Endometrium (tissue), 2 donors: Measurements from ENCODE around the gene COL23A1.

Experiments
- FAIRE-seq: peaks from 2 replicates; lab custom pipeline; 2012; peaks lifted over from hg19 to GRCh38; lab: Jason Lieb, UNC
- donor health status: control.
- donor health status: control.

COL23A1 gene

DNA sequence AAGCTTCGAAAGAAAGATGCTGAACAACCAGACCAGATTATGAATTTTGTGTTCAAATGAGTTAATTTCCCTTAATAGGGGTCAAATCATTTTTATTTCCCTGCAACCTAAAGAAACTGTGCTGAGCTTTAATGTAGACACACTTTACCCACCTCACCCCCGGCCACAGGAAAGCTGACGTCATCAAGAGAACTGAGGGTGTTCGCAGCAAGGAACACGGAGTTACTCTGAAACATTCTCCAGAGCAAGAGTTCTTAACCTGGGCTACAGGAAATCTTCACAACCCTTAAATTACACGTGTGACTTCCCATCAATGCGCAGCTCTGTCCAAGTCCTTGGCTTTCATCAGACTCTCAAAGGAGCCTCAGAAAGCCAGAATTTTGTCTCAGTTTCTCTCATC, 116.3 kb downstream of the COL23A1 start:
- FAIRE-seq, result no peak

DNA sequence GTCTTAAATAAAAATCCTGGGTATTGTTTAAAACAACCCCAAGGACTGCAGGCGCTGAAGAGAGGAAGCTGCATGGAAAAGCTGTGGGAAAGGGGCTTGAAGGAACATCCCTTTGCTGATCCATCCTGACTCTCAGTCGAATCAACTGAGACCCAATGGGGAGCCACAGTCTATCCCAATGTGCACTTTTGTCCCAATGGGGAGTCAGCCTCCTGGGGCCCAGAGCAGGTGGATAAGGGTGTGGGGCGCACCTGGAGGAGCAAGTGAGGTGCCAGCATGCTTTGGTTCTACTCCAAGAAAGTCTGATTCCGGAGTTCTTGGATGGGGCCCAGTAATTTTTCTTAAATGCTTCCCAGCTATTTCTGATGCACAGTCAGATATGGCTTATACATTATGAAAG, 118.1 kb downstream of the COL23A1 start:
- no peak for FAIRE-seq

DNA sequence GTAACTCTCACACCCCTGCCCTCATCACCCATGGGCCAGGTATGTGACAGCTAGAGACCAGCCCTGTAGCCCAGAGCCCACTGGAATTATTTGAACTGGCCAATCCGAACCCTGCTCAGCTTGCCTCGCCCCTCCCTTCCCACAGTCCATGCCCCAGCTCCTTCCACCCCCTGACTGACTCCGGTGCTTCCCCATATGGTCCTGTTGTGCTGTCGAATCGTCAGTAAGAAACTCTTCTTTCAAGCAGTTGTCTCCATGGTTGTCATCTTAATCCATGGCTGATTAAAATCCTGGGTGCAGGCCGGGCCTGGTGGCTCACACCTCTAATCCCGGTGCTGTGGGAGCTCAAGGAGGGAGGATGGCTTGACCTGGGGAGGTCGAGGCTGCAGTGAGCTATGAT, 118.5 kb downstream of the COL23A1 start:
- no peak for FAIRE-seq

DNA sequence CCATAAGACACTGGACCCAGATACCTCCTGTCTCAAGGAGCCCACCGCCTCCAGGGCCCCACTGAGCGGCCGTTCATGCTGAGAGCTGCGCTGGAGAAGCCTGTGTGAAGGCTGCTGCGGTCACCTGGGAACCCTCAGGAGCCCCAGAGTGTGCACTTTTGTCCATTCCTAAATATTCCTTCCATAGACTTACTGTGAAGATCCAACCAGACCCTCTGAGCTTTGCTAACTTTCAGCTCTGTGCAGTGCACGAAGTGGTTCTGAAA, 119.5 kb downstream of the COL23A1 start:
- FAIRE-seq, result no peak

DNA sequence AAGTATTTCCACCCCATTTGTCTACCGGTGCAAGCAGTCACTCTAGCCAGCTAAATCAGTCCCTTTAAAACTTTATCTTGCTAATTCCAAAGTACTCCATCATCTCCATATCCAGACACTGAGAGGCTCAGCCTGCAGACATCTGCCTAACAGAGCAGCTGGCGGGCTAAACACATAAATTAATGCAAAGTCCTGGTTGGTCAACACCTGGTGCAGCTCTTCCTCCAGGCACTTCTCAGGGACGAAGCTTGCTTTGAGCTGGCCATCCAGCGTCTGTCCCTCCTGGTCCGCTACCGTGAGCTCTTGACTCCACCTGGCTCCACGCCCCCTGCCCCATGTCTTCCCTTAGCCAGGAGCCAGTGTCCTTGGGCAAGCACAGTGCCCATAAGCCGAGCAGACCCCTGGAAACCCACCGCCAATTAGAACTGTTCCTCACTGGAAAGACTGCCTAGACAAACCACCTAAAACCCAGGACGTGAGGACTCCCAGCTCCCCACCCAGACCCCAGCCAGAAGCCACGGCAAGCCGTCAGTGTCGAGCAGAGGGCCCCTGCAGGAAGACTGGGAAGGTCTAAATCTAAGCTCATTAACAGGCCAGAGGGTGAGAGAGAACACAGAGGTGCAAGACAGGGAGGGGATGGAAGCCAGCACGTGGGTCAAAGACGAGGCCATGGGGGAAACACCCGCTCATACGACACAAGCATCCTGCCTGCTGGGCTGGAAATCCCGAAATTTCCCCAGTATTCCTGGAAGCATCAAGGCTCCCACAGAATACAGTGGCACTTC, 120.0 kb downstream of the COL23A1 start:
- FAIRE-seq, result no peak

DNA sequence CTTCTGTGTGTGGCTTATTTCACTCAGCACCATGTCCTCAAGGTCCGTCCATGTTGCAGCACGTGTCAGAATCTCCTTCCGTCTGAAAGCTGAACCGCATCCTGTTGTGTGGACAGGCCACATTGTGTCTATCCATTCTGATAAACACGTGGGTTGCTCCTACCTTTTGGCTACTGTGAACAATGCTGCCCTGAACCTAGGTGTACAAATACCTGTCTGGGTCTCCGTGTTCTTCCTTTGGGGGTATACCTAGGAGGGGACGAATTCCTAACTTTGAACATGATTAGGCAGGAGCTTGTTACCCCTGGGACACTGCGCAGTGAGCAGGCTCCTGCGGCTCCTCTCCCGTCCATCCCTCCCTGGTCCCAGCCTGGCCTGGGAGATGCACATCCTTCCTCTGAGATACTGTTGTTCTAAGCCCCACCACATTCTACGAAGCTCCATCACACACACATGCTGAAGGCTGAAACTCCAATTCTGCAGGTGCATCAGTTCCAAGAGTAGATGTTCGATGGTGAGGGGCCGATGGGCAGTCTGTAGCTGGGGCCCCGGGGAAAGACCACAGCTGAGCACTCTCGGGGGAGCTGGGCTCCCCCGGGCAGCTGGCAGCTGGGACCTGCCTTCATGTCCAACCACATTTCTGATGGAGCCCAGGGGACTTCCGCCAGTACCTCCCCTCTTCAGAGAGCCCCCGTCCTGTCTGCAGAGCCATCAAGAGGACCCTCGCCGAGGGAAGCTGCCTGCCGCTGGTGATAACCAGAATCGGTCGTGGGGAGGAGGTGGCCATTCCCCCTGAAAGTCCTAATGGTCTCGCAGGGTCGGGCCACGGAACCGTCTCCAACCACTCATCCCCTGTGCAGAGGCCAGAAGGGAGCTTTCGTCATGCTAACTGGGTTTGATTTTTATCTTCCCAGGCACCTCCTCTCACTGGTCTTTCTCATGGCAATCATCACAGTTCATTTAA, 120.9 kb downstream of the COL23A1 start:
- no peak for FAIRE-seq

DNA sequence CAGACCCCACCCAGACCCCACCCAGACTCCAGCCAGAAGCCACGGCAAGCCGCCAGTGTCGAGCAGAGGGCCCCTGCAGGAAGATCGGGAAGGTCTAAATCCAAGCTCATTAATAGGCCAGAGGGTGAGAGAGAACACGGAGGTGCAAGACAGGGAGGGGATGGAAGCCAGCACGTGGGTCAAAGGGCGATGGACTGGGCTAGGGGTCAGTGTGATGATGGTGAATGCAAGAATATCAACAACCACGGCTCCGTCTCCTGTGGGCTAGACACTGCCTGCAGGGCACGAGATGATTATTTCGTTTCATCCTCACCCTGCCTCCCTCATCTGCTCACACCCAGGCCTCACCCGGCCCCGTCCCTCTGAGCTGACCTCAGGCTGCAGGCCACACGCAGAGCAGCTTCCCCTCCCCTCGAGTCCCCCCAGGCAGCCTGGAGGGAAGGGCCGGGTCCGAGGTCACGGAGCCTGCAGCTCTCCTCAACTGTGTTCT, 122.0 kb downstream of the COL23A1 start:
- no peak for FAIRE-seq

DNA sequence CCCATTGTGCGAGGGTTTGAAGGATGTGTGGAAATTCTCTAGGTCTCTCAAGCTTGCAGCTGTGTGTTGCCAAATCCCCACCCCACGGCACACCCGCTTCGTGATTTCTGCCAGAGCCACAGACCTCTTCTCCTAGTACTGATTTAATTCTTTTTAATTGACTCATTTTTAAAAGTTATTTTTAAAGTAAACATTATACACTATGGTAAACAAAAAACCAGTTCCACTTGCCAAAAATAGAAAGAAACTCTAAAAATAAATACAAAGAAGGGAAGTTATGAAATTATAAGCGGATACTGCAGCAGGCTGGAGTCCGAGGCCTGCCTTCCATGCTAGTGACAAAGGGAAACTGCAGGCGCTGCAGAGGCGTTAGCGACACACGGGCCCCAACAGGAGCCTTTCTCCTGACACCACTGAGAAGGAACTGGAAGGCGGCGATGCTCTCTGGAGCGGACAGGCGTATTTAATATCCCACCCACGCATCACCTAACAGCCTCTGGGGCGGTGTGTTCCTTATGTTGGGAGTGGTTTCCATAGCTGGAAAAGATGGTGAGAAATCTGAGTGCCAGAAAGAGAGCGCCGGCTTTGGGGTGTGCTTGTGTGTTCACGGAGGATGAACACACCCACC, 122.5 kb downstream of the COL23A1 start:
- FAIRE-seq, result peak; percentile 91

DNA sequence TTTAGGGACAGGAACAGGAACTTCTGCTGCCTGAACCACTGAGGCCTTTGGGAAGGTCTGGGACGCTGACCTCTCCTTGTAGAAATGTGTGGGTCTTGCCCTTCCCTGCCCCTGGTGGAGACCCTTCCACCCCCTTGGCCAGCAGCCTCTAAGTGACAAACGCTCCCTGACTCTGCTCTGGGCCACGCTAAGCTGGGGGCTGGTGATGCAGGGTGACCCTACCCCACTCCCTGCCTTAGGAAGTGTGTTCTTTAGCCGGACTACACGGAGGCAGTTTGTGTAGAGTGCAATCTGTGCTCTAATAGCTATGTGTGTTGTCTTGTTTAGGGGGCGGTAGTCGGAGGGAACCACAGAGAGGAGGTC, 123.0 kb downstream of the COL23A1 start:
- no peak for FAIRE-seq

DNA sequence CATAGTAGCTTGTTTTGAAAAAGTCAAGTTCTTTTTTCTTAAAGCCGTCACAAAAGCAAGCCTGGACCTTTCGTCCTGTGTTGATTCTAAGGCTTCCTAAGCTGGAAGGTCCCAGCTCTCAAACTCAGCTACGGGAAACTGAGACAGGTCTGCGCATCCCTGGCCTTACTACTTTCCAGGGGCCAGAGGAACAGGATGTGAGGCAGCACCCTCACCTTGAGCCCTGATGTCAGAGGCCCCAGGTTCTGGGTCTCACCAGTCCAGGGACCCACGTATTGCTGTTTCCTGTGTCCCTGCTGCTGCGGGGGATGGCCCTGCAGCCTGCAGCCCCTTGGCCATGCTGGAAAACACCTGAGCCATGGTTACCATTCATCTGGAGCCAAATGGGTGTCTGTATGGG, 123.9 kb downstream of the COL23A1 start:
- no peak for FAIRE-seq

DNA sequence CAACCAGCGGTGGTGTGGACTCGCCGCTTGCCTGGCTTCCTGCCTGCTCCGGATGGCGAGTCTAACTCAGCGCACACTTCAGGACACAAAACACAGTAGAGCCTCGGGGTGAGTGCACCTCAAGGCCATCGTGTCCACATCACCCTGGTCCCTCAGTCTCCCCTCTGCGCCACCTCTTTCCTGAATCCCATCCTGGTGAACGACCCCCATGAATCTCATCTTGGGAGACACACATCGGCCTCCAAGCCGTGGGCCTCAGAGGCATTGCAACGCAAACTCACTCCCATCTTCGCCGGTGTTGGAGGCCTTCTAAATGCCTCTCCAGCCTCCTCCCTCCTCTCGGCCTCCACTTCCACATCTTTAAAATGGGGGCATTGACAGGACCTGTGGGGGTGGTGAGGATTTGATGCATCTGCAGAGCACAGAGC, 124.3 kb downstream of the COL23A1 start:
- no peak for FAIRE-seq

DNA sequence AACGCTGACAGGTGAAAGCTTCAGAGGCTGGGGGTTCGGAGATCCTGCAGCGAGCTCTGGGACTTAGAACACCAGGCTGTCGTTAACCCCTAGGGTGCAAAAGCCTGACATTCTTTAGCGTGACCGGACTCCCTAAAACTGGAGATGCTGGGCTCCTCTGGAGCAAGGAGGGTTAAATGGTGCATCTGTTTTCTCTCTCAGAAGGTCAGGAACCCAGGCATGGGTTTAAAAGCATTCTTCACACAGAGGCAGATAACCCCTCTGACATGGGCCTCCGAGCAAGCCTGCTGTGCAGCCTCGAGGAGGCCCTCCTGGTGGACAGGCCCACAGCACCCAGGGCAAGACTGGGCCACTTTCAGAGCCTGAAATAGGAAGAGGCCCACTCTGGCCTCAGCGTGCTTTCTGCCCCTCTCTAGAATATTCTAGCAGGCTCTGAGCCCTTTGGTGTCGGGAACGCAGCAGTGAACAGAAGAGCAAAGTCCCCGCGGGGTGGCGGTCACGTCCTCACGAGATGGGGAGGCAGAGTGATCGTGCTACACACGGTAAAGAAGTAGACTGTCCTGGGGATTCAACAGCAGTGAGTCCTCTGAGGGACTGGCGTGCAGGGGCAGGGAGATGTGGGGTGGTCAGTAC, 124.8 kb downstream of the COL23A1 start:
- no peak for FAIRE-seq

DNA sequence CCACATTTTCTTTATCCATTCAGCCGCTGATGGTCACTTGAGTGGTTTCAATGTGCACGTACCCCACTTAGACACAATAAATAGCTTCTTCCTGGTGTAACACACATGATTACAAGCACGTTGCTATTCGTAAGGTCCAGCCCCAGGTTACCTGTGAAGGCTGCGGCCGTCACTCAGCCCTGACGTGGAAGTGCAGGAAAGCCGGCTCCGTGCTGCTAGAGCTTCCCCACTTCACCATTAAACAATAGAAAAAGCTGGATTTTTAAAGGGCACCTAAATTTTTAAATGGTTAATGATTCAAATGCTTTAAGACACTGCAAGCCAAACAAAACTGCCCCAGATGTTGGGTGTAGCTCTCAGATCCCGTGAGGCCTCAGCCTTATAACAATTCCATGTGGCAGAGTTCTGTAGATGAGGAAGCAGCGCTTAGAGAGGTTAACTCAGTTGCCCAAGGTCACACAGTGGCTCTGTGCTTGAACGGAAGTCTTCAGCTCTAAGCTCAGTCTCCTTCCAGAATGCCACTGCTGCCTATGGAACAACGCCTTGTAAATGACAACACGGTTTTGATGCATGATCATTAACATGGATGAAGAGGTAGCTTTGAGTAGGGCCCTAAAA, 125.7 kb downstream of the COL23A1 start:
- no peak for FAIRE-seq

DNA sequence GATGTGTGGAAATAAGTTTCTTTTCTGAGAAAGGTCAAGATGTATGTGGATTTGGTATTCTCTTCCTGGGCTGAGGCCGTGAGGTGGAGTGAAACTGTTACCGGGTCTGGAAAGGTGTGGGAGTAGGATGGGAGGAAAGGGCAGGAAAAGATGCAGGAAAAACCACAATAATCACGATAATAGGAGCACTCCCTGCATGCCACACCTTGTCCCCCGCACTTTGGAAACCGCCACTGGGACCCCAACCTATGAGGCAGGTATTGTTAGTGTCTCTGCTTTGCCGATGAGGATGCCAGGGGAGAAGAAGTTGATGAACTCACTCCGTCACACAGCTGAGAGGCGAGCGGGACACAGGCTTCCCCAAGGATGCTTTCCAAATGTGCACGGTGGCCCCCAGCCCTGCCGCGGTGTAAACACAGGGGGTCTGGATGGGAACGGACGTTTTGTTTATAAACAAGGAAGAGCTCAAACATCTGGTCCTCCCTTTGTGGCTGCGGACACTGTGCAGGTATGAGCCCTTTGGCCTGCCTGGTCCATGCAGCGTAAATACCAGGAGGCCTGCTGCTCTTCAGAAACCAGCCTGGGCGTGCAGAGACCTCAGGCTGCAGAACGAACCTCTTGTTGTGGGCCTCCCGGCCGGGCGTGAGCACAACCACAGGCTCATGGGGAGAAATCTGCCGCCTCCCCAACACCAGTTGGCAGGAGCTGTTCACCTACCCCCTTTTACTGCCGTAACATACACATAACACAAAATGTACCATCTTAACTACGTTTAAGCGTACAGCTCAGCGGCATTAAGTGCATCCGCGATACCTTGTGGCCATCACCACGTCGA, 126.7 kb downstream of the COL23A1 start:
- no peak for FAIRE-seq

DNA sequence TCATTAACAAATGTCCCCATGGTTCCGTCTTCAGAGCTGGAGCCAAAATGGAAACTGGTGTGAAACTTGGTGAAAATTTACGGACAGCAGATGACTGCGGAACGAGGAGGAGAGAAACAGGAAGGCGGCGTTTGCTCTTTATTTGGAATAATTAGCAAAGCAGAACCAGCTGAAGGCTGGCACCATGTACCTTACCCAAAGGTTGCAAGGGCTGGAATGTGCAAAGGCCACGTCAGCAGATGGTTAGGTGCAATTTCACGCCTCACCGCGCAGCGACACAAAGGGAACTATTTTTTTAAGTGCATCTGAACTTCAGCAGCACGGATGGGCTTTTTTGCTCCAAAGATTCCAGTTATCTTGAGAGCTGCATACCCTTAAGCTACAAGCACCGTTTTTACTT, 127.4 kb downstream of the COL23A1 start:
- no peak for FAIRE-seq

DNA sequence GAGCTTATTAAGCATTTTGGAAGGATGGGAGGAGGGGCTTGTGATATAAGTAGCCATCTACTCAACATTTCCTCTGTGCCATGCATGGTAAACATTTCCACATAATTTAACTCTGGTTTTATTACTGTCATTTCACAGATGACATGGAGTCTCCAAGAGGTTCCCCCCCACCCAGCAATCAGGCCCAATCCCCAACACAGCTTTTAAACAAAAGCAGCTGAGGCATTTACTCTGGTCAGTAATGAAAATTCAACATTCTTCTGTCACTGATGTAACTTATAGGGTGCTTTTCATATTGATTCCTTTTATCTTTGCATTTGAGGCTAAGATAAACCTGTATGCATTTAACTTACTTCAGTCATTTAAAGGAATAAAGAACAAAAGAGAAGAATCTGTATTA, 128.1 kb downstream of the COL23A1 start:
- FAIRE-seq, result no peak

DNA sequence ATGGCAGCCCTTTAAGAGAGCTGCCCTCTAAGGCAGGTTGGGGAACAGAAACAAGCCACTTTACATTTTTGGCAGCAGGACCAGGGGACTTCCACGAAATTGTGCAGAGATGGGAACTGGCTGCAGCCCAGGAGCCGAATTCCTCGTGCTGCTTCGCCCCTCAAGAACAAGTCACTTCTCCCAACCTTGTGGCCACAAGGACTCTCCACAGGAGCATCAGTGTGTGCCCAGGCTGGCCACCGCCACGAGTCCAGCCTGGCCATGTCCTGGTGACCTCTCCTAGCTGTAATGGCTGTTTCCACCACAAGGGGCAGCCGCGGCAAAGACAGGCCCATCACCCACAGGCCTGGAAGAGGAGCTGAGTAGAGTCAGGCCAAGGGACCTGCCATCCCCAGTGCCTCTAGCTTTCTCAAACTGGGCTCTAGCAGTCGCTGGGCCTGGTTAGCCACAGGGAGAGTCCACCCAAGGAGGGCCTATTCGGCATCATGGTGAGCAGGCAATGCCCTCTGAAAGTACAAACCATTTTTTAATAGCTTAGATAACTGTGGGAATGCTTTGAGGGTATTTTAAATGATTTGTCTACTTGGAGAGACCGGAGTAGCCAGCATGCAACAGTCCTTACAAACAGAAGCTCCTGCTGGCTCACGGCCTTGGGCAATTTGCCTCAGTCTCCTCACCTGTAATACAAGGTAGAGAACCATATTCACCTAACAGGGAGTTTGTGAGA, 129.0 kb downstream of the COL23A1 start:
- no peak for FAIRE-seq

DNA sequence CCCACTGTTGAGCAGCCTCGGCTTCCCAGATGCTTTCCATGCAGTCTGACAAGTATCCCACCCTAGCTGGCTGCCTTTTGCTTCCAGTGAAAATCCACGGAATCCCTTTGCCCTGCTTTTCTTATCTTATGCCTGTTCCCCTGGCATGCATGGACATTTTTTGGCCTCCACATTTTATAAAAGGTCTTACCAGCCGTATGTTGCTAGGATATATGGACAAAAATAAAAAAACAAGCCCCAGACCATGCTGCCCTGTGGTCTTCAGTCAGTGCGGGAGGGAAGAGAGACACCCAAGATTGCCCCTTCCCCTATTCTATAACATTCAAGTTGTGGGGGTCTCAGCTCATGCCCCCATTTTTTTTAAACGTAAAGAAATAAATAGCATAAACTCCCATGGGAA, 129.6 kb downstream of the COL23A1 start:
- FAIRE-seq, result no peak

DNA sequence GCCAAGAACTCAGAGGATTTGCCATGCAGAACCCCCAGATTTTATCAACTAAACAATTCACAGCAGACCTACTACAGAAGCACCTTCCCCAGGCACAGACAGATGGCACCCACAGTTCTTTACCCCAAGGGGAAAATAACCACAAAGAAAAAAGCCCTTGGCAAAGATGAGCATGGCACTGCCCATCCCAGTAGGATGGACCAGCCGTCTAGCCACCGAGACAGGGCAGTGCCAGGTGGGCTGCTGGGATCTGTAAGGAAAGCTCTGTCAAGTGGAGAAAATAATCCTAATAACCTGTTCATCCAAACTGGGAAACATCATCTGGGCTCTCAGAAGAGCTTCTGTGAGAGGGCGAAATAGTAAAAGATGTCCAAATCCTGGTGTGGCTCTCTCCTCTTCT, 130.0 kb downstream of the COL23A1 start:
- no peak for FAIRE-seq

DNA sequence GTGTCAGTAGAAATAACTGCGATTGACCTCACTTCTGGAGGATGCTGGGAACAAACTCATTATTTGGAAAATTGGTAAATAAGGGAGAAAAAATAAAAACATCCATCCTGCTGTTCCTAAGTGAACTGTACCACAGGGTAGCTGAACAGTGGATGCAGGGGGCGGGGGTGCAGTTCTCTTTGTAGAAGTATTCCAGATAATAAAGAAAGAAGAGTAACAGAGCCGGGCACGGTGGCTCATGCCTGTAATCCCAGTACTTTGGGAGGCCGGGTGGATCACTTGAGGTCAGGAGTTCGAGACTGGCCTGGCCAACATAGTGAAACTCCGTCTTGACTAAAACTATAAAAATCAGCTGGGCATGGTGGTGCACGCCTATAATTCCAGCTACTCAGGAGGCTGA, 132.1 kb downstream of the COL23A1 start:
- FAIRE-seq, result no peak
